B cell (primary cell): Measurements from ENCODE around the gene CIAPIN1.

ENCODE experiments used
- CTCF ChIP-seq: fragments of 200-600 bp; IDR thresholded peaks from one replicate; pipeline ENCODE4 v1.8.0; 2022; ENCODE audit warnings: antibody characterized with exemption, mild to moderate bottlenecking
- EZH2 ChIP-seq: IDR thresholded peaks from 2 replicates; pipeline ENCODE4 v1.6.1; 2012; ENCODE audit warnings: borderline replicate concordance, low read depth, mild to moderate bottlenecking, moderate library complexity, low read length; ENCODE audit not compliant: insufficient read depth, poor library complexity, severe bottlenecking

GRCh38 chr16:57462978-57463362 lies 15.8 kb upstream of the CIAPIN1 start:
- TF ChIP-seq CTCF: no peak
- no peak for TF ChIP-seq EZH2
